CD4-positive, alpha-beta T cell treated with Interleukin-4 for 1 hour (primary cell): ENCODE data around the gene SLC51A.
"Not testable (repeated sequence)": the region's sequence is repeated elsewhere in the genome, so short reads cannot be mapped to it uniquely, and the experiment has no call there.

Experiments
- DNase-seq, 2 donors: peaks; one replicate each; pipeline ENCODE4 v3.0.0-alpha.2; 2020 to 2022

Gene SLC51A

DNA sequence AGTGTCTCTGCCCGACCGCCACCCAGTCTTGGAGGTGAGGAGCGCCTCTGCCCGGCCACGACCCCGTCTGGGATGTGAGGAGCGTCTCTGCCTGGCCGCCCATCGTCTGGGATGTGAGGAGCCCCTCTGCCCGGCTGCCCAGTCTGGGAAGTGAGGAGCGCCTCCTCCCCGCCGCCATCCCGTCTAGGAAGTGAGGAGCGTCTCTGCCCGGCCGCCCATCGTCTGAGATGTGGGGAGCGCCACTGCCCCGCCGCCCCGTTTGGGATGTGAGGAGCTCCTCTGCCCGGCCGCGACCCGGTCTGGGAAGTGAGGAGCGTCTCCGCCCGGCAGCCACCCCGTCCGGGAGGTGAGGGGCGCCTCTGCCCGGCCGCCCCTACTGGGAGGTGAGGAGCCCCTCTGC lies 27.8 kb downstream of the SLC51A start:
- DNase-seq, result not testable (repeated sequence)

DNA sequence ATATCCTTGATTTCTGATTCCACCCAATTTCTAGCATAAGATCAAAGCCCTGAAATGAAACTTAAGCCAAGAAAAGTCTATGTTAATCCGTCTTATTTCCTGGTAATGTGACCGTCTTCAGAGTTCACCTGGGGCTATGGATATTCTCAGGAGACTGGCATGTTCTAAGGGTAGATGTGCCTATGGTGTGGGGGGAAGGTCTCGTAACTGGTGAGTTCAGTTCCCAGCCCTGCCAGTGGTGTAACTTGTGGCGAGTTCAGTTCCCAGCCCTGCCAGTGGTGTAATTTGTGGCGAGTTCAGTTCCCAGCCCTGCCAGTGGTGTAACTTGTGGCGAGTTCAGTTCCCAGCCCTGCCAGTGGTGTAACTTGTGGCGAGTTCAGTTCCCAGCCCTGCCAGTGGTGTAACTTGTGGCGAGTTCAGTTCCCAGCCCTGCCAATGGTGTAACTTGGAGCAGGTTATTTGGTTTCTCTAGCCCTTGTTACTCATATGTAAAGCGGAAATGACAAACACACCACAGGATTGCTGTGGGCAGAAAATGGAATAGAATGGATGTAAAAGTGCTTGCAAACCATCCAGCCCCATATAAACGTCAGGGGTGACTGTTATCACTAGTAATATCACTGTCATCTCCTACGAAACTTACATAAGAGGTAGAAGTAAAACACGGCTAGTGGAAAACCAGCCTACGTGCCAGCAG lies 30.4 kb downstream of the SLC51A start:
- peak in 1 of 2 donors; percentile 14 for DNase-seq

DNA sequence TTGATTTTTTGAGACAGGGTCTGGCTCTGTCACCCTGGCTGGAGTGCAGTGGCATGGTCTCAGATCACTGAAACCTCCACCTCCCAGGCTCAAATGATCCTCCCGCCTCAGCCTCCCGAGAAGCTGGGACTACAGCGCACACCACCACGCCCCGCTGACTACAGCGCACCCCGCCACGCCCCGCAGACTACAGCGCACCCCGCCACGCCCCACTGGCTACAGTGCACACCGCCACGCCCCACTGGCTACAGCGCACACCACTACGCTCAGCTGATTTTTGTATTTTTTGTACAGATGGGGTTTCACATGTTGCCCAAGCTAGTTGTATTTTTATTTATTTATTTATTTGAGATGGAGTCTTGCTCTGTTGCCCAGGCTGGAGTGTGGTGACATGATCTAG lies 35.6 kb downstream of the SLC51A start:
- no peak for DNase-seq

DNA sequence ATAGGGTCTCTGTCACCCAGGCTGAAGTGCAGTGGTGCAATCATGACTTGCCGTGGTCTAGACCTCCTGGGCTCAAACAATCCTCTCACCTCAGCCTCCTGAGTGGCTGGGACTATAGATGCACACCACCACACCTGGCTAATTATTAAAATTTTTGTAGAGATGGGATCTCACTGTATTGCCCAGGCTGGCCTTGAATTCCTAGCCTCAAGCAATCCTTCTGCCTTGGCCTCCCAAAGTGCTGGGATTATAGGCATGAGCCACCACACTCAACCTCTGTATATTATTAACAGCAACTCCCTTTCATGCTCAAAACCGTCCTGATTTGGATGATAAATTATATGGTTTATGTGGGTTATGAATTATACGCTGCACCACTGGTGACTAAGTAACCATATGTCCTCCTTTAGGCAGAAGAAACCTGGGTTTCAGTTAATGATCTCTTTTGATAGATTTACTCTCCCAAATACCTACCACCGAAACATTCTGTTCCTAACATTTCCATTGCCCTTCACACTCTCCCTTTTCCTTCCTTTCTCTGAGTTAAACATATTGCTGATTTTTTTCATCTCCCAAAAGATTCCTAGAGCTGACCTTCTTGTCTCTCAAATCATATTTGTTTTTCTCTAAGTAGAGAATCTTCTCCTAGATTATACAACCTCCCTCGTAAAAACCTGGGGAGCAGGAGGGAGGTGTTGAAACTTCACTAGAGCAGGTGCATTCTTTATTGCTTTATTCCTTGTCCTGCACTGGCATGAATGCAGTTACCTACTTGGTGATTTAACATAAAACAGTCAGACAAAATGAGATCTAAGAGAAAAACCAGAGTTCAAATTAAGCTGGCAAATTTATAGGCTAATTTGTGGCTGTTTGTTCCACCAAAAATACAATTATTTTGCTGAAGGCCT lies 38.3 kb downstream of the SLC51A start:
- DNase-seq, result no peak

DNA sequence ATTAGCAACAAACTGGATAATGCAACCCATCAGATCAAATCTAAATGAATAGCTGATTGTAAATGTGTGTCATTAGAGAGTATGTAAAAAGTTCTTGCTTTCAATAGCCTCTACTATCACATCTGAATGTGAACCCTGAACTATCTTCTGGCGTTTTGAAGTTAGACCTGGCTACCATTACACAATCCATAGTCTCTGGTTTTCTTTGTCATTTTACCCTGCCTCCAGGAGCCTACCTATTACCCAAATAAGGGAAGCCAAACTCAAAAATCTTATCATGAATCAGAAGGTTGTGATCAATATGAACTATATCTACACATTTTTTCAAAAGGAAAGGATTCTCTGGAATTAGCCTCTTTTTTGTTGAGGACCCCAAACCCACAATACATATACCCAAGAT lies 39.4 kb downstream of the SLC51A start:
- DNase-seq, result no peak

DNA sequence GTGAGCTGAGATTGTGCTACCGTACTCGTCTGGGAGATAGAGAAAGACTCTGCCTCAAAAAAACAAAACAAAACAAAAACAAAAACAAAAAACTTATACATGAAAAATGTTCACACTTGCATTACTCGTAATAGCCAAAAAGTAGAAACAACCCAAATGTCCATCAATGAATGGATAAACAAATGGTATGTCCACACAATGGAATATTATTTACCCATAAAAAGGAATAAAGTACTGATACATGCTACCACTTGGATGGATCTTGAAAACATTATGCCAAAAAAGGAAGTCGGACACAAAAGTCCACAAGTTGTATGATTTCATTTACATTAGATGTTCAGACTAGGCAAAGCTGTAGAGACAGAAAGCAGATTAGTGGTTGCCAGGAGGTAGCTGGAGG lies 44.5 kb downstream of the SLC51A start:
- no peak for DNase-seq

DNA sequence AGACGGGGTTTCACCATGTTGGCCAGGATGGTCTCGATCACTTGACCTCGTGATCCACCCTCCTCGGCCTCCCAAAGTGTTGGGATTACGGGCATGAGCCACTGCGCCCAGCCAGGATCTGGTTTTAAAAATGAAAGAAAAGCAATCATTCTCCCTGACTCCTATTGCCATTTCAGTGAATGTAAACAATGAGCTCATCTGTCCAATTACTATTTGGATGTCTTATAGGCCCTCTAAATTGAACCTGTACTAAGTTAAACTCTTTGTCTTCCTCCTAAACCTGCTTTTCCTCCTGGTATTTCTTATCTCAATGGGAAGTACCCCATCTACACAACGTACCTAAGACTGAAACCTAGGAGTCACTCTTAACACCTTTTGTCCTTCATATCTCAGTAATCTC lies 47.5 kb downstream of the SLC51A start:
- no peak for DNase-seq

DNA sequence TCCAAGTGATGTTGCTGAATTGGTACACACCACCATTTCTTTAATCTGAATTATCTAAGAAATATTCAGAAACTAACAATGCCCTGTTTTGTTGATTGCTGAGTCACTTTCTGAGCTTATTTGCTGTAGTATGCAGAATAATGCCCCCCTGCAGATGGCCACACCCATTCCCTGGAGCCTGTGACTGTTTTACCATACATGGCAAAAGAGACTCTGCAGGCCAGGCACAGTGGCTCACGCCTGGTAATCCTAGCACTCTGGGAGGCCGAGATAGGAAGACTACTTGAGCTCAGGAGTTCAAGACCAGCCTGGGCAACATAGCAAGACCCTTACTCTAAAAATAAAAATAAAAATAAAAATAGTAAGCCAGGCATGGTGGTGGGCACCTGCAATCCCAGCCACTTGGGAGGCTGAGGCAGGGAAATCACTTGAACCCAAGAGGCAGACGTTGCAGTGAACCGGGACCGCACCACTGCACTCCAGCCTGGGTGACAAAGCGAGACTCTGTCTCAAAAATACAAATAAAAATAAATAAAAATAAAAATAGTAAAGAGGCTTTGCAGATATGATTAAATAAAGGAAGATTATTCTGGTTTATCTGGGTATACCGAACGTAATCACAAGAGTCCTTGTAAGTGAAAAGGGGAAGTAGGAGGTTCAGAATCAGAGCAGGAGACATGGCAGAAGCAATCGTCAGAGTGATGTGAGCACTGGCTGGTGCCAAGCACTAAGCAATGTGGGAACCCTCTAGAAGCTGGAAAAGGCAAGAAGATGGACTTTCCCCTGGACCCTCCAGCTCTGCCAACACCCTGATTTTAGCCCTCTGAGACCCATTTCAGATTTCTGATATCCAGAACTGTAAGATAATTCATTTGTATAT lies 52.2 kb downstream of the SLC51A start:
- no peak for DNase-seq

DNA sequence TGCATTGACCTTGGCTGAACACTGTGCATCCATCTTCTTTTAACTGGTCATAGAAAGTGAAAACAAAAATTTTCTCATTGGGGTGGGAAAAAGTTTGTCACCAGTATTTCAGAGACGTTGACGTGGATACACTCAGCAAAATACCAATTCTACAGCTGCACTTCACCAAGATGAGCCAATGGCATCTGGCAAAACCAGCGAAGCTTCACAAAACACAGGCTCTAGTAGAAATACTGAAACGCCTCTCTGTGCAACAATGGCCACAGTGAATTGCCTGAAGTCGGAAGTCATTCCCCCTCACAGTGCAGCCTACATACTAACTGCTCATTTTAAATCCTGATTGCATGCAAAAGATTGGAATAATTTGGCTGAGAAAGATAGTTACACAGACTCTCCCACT lies 54.2 kb downstream of the SLC51A start:
- no peak for DNase-seq

DNA sequence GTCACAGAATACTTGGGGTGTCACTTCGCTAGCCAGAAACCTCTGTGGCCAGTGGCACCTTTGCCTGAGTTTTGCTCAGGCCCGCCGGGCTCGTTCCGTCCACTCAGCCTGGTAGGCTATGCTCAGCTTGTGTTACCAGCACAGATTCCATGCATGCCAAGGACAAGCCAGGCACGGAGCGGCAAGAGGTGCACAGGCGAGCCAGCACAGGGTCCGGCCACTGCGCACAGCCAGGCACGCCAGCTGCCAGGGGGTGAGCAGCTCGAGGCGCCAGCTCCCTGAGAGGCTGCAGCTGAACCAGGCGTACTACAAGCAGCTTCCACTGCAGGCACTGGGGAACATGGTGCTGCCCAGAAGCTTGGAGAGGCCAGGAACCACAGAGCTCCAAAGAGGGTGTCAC lies 56.5 kb downstream of the SLC51A start:
- DNase-seq, result no peak

DNA sequence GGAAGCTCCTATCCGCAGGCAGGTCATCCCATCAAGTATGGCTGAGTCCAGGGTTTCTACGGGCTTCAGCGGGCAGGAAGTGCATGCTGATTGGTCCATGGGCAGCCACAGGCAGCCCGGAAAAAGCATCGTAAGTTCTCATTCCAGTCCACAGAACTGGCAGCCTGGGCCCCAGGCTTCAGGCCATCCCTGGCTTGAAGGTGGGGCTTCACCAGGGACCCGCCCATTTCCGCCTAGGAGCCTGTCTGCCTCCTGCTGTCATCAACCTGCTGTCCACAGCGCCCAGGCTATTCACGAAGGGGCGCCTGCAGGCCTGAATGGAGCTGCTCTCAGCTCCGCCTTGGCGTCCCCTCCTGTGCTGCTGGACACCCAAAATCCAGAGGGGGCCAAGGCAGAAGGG lies 57.3 kb downstream of the SLC51A start:
- DNase-seq, result no peak

DNA sequence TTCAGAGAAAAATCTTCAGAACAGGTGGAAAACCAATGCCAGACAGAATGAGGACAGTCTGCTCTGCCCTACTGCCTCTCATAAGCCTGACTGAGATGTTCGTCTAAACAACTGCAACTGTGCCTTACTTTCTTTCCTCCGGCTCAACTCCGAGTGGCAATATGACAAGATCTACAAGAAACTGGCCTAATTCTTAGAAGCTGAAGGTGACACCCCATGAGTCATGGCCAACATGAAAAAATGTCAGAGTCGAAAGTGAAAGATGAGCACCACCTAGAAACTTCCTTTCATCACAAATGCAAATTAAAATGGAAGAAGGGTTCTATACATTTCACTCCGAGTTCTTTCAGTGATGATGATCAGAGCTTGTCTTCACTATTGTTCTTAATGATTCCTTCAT lies 58.3 kb downstream of the SLC51A start:
- DNase-seq, result peak; percentile 62 to 88

DNA sequence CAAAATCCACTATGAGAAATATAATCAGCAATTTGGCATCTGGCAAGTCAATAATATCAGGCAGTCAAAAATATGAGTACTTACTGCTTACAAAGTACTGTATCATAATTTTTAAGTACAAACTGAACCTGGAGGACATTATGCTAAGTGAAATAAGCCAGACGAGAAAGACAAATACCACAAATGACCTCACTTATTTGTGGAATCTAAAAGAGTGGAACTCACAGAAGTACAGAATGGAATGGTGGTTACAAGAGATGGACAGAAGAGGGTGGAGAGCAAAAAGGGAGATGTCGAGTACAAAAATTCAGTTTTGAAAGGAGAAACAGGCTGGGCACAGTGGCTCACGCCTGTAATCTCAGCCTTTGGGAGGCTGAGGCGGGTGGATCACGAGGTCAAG lies 58.8 kb downstream of the SLC51A start:
- peak in 1 of 2 donors; percentile 14 for DNase-seq

DNA sequence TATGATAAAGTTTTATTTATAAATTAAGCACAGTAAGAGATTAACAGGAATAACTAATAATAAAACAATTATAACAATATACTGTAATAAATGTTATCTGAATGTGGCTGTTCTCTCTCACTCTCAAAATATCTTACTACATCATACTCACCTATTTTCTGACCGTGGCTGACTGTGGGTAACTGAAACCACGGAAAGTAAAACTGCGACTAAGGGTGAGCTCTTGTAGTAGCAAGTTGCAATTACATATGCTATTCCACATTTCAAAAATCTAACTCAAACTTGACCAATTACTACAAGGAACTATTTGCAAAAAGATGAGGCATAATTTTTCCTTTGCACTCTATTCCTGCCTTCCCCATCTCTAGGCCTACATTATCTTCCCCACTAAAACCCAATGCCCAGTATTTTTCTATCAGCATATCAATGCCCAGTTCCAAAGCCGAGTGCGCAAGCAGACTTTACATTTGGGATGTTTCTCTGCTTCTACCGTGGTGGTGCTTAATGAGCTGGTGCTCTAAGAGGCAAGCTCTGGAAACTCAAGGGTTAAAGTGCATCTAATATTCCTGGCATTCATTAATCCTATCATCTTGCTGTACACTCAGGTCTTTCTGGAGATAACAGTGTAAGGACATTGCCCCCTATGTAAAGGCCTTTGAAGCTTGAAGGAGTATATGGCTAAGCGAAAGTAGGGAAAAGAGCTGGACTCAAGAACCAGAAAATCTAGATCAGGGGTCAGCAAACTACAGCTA lies 64.5 kb downstream of the SLC51A start:
- no peak for DNase-seq

DNA sequence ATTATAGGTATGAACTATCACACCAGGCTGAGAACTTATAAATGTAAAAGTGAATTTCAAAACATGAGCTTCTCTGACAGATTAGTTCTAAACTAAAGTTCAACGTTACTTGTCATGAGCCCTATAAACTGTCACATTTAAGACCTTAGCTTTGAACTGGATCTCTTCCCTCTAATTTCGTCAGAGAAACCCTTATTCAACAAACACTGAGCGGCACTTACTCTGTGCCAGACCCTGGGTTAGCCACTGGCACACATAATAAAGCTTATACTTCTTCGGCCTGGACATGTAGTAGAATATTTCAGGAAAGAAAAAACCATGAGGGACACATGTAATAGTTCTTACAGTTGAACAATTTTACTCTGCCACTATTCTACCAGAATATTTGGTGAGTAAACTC lies 65.6 kb downstream of the SLC51A start:
- DNase-seq, result no peak
